ENCODE results near the gene SUSD6.

SUSD6 gene, protein sequence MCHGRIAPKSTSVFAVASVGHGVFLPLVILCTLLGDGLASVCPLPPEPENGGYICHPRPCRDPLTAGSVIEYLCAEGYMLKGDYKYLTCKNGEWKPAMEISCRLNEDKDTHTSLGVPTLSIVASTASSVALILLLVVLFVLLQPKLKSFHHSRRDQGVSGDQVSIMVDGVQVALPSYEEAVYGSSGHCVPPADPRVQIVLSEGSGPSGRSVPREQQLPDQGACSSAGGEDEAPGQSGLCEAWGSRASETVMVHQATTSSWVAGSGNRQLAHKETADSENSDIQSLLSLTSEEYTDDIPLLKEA

DNA sequence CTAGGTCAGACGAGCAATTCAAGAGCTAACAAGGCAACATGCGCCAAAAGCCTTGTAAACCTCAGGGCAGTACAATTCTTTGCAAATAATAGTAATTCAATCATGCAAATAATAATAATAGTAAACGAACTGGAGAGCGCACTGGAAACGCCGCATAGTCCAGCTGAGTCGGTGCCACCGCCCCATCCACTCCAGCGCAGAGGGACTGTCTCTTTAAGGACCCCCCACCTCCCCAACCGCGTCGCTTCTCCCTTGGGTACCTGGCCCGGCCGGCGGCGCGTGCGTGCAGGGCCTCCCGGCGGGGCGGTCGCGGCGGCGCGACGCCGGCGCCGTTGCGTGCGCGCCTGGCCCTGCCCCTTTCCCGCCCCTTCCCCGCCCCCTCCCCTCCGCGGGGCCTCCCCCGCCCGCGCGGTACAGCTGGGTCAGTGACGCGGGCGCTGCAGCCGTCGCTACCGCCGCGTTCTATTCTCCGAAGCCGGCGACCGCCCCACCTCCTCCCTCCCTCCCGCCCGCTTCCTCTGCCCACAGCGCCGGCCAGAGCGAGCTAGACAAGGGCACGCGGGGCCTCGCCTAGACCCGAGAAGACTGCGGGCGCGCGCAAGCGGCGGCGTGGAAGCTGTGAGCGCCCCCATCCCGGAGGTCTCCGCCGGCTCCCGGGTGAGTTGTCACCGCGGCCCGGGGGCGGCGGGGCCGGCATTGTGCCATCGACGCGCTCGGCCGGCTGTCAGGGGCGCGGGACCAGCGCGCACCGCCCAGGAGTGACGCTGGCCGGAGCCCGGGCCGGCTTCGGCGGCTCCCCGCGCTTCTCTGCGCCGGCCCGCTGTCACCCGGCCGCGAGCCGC, at the start of gene SUSD6:
Gene SUSD6 (plus strand): TSS at position 425 of the 842 bp plus-strand sequence. CDS start 46,997 bp downstream, outside the sequence.
- peak; percentile 64 for DNase-seq (ENCODE audit: extremely low read depth, low read depth)
- TF ChIP-seq, protein P1, sequence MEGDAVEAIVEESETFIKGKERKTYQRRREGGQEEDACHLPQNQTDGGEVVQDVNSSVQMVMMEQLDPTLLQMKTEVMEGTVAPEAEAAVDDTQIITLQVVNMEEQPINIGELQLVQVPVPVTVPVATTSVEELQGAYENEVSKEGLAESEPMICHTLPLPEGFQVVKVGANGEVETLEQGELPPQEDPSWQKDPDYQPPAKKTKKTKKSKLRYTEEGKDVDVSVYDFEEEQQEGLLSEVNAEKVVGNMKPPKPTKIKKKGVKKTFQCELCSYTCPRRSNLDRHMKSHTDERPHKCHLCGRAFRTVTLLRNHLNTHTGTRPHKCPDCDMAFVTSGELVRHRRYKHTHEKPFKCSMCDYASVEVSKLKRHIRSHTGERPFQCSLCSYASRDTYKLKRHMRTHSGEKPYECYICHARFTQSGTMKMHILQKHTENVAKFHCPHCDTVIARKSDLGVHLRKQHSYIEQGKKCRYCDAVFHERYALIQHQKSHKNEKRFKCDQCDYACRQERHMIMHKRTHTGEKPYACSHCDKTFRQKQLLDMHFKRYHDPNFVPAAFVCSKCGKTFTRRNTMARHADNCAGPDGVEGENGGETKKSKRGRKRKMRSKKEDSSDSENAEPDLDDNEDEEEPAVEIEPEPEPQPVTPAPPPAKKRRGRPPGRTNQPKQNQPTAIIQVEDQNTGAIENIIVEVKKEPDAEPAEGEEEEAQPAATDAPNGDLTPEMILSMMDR (IDR thresholded peaks at IDR 0.05; ENCODE audit: low read depth, low read length), result no peak

DNA sequence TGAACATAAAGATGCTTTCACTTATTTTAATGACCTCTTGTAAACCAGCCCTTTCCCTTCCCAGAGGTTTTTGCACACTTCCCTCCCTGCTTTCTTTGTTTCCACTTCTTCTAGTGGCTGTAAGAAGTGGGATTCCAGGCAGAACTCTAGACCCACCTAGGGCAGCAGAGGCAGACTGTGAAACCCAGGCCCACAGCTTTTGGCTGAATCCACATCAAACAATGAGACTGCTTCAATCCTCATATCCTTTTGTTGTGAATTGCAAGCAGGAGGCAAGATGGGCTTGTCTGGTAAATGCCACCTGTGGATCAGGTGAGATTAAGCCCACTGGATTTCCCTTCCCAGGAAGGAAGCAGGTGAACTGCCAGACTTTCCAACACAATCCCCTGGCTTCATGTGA, 49.5 kb upstream of the SUSD6 start:
- TF ChIP-seq, protein P1 (IDR thresholded peaks at IDR 0.05; ENCODE audit: low read depth, low read length), result no peak
- no peak for DNase-seq (ENCODE audit: extremely low read depth, low read depth)

DNA sequence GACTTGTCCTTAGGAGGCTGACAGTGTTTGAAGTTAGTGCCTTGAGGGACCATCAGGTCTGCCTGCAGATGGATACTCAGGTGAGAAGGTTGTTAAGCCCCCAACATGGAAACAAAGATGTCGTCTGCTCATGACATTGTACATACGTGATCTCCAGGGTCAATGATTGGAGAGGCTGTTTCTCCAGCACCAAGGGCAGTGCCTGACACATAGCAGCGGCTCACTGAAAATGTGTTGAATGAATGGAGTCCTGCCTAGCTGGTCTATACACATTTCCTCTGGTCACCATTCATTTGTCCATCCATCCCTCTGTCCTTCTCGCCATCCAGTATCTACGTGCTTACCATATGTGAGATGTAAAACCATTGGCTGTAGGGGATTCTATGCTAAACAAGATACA, 43.8 kb upstream of the SUSD6 start:
- TF ChIP-seq, protein P1 (IDR thresholded peaks at IDR 0.05; ENCODE audit: low read depth, low read length), result no peak
- no peak for DNase-seq (ENCODE audit: extremely low read depth, low read depth)

DNA sequence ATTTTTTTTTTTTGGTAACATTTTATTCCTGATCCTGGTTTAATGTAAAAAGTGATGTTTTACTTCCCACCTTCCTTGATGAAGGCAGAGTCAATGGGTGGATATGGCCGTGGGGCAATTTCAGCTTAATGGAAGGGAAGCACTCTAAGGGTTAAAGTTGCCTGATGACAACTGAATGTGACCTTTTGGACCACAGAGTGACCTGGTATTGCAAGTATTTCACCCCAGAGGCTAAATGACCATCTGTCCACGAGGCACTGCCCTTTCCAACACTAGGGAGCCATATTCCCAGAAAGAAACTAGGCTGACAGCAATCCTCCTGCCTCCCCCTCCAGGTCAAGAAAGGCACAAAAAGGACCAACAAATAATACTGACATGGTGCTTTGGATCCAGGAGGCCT, 41.5 kb upstream of the SUSD6 start:
- TF ChIP-seq, protein P1 (IDR thresholded peaks at IDR 0.05; ENCODE audit: low read depth, low read length), result no peak
- no peak for DNase-seq (ENCODE audit: extremely low read depth, low read depth)

DNA sequence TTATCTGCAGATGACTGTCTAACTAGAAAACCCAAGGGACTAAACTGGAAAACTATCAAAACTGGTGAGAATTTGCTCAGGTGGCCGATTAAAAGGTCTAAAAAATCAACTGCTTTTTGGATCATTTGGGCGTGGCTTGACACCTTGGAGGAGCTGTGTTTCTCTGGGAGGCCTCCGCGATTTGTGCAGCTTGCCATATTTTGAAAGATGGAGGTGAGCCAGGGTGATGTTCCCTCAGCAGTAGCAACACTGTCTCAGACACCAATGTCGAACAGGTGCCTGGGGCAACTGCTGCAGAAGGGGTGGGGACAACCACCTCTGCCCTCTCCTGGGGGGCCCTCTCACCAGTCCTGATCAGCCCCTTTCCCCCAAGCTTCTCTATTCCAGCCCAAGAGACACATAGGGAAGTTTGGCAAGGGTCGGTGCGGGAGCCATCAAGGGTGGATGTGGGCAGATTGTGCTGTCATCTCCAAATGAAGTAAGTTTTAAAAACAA, 40.5 kb upstream of the SUSD6 start:
- TF ChIP-seq, protein P1 (IDR thresholded peaks at IDR 0.05; ENCODE audit: low read depth, low read length), result no peak
- no peak for DNase-seq (ENCODE audit: extremely low read depth, low read depth)

DNA sequence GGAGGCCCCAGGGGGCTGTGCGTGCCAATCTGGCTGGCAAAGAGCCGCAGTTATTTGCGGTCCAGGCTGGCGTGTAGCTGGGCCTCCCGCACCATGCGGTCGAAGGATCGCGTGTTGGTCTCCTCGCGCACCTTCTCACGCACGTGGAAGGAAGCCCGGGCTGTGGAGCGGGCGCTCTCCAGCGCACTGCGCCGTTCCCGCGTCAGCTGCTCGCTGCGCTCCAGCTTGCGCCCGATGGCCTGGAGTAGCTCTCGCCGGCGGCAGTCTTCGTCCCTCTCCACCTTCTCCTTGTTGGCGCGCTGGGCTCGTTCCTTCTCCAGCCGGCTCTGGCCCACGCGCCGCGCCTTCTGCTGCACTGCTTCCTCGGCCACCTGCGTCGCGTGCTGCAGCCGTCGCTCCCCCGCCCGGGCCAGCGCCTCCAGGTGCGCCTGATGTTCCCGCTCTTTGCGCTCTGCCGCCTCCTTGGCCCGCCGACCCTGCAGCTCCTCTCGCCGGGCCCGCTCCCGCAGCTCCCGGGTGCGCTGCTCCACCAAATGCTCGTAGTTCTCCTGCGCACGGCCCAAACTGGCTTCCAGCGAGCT, 39.9 kb upstream of the SUSD6 start:
- TF ChIP-seq, protein P1 (IDR thresholded peaks at IDR 0.05; ENCODE audit: low read depth, low read length), result no peak
- no peak for DNase-seq (ENCODE audit: extremely low read depth, low read depth)

Data from AG09319 (cell line).